ENCODE data around the gene SH2D3C.

Gene SH2D3C

GRCh38 chr9:127733614-127734013 lies 44.9 kb downstream of the SH2D3C start (continued):
- TF ChIP-seq ZNF292 (tag by site-specific recombination; IDR thresholded peaks at IDR 0.05; ENCODE audit: borderline replicate concordance, low read depth) = no peak

GRCh38 chr9:127732444-127732843 lies 46.0 kb downstream of the SH2D3C start:
- no peak for TF ChIP-seq SP3 (tag by site-specific recombination; IDR thresholded peaks at IDR 0.05)
- TF ChIP-seq ZNF23 (tag by site-specific recombination; IDR thresholded peaks at IDR 0.05; ENCODE audit: borderline replicate concordance) = no peak
- no peak for TF ChIP-seq ZNF292 (tag by site-specific recombination; IDR thresholded peaks at IDR 0.05; ENCODE audit: borderline replicate concordance, low read depth)
- no peak for TF ChIP-seq BCL6B (tag by site-specific recombination; IDR thresholded peaks at IDR 0.05)
- TF ChIP-seq ZIC2 (tag by site-specific recombination; IDR thresholded peaks at IDR 0.05) = no peak
- no peak for TF ChIP-seq ZFP3 (tag by site-specific recombination; IDR thresholded peaks at IDR 0.05; ENCODE audit: low read depth)
- TF ChIP-seq REPIN1 (tag by site-specific recombination; IDR thresholded peaks at IDR 0.05; ENCODE audit: low read depth) = no peak
- no peak for TF ChIP-seq ZBTB17 (tag by site-specific recombination; IDR thresholded peaks at IDR 0.05)
- no peak for TF ChIP-seq ZNF488 (tag by site-specific recombination; IDR thresholded peaks at IDR 0.05)
- no peak for TF ChIP-seq ZNF501 (tag by site-specific recombination; IDR thresholded peaks at IDR 0.05)
- Histone ChIP-seq H3K27ac (ENCODE audit: extremely low read depth, low read depth, low read length) (no peak overlapping the region), H3K36me3 (ENCODE audit: control insufficient read depth in 2 of 2, insufficient read depth in 1 of 2, low read length in 2 of 2) (peaks cover 0 to 6% of the 10 kb centered on the region in 2 experiments; a peak in 1 of 3 replicates), H3K9me3 (ENCODE audit: control insufficient read depth, insufficient read depth, low read depth, low read length) (no peaks in the 10 kb centered on the region), H3K4me3 (ENCODE audit: low read depth, low read length) (no peak overlapping the region), H3K4me1 (ENCODE audit: control insufficient read depth, insufficient read depth, low read length) (no peaks in the 10 kb centered on the region)
- CTCF ChIA-PET = interaction anchor here (1.3 to 3.2 kb wide), 5 partner anchors 11 to 228 kb away, joined by 4 to 72 read pairs (median 4); no protein-coding TSS in a partner anchor
- POLR2A ChIA-PET = no interaction called here

GRCh38 chr9:127731938-127732337 lies 46.5 kb downstream of the SH2D3C start:
- peak; percentile 84 for TF ChIP-seq REST (tag by site-specific recombination; IDR thresholded peaks at IDR 0.05)
- TF ChIP-seq ZNF830 (tag by site-specific recombination; IDR thresholded peaks at IDR 0.05; ENCODE audit: low read depth) = no peak
- Histone ChIP-seq H3K36me3 (ENCODE audit: control insufficient read depth in 2 of 2, insufficient read depth in 1 of 2, low read length in 2 of 2) (peaks cover 0 to 6% of the 10 kb centered on the region in 2 experiments; a peak in 1 of 3 replicates), H3K9me3 (ENCODE audit: control insufficient read depth, insufficient read depth, low read depth, low read length) (no peaks in the 10 kb centered on the region), H3K4me1 (ENCODE audit: control insufficient read depth, insufficient read depth, low read length) (no peaks in the 10 kb centered on the region), H3K4me3 (ENCODE audit: low read depth, low read length) (no peak overlapping the region), H3K27ac (ENCODE audit: extremely low read depth, low read depth, low read length) (no peak overlapping the region)
- POLR2A ChIA-PET = no interaction called here
- CTCF ChIA-PET = interaction anchor here (0.6 to 1.7 kb wide), 4 partner anchors 117 to 303 kb away, joined by 3 to 4 read pairs (median 3); no protein-coding TSS in a partner anchor

GRCh38 chr9:127730799-127731410 lies 47.6 kb downstream of the SH2D3C start:
- Histone ChIP-seq H3K4me1 (ENCODE audit: control insufficient read depth, insufficient read depth, low read length) (no peaks in the 10 kb centered on the region), H3K9me3 (ENCODE audit: control insufficient read depth, insufficient read depth, low read depth, low read length) (no peaks in the 10 kb centered on the region), H3K27ac (ENCODE audit: extremely low read depth, low read depth, low read length) (no peak overlapping the region), H3K4me3 (ENCODE audit: low read depth, low read length) (no peak overlapping the region), H3K36me3 (ENCODE audit: control insufficient read depth in 2 of 2, insufficient read depth in 1 of 2, low read length in 2 of 2) (peaks cover 0 to 6% of the 10 kb centered on the region in 2 experiments; a peak in 1 of 3 replicates)
- POLR2A ChIA-PET = interaction anchor here (0.6 to 0.9 kb wide), 3 partner anchors 16 to 137 kb away, joined by 3 to 4 read pairs (median 3); partner anchors contain the start of gene PTRH1
- CTCF ChIA-PET = interaction anchor here (0.6 to 1.7 kb wide), 6 partner anchors 33 to 224 kb away, joined by 3 to 6 read pairs (median 4); no protein-coding TSS in a partner anchor
- no peak for TF ChIP-seq ZBTB49 (tag by site-specific recombination; IDR thresholded peaks at IDR 0.05; ENCODE audit: low read depth)
- no peak for TF ChIP-seq ZNF555 (tag by site-specific recombination; conservative IDR thresholded peaks at IDR 0.05)
- no peak for TF ChIP-seq KLF1 (tag by site-specific recombination; IDR thresholded peaks at IDR 0.05)
- no peak for TF ChIP-seq EGR2 (tag by site-specific recombination; IDR thresholded peaks at IDR 0.05; ENCODE audit: low read depth)
- TF ChIP-seq ZNF76 (tag by site-specific recombination; IDR thresholded peaks at IDR 0.05; ENCODE audit: borderline replicate concordance, low read depth) = no peak
- no peak for TF ChIP-seq TCF7L2 (IDR thresholded peaks at IDR 0.05; ENCODE audit: borderline replicate concordance, low read depth, low read length)
- no peak for TF ChIP-seq ZSCAN5A (tag by site-specific recombination; IDR thresholded peaks at IDR 0.05)

All from HEK293 (cell line).